Bronchial epithelial cell (primary cell): Measurements from ENCODE around the gene NCOA6. TPM values are rescaled to one million over a fixed set of nuclear protein-coding genes. Genes with fewer than 3 reads are reported as not detected.
"Not testable (repeated sequence)": the region's sequence is repeated elsewhere in the genome, so short reads cannot be mapped to it uniquely, and the experiment has no call there.

Source experiments
- DNase-seq: peaks from one replicate; pipeline ENCODE4 v3.0.0-alpha.2; 2010; ENCODE audit warnings: low read depth
- FAIRE-seq: peaks from 2 replicates; lab custom pipeline; 2011; peaks lifted over from hg19 to GRCh38; lab: Jason Lieb, UNC
- H3K27me3 ChIP-seq: 2 replicates; pipeline ENCODE4 v1.5.1; 2011; ENCODE audit warnings: low read length; ENCODE audit not compliant: control insufficient read depth, insufficient read depth
- H3K36me3 ChIP-seq: 2 replicates; pipeline ENCODE4 v1.5.1; 2011; ENCODE audit warnings: low read length; ENCODE audit not compliant: control insufficient read depth, insufficient read depth
- H3K4me3 ChIP-seq: 2 replicates; pipeline ENCODE4 v1.5.1; 2011; ENCODE audit warnings: mild to moderate bottlenecking, low read depth, low read length, control low read depth
- total RNA-seq: library from RNA; depleted of rRNA; stranded (reverse); fragments of >200 nt; gene quantifications from 2 replicates; pipeline ENCODE4 v1.2.1, GENCODE V29; 2014
- TF ChIP-seq, protein P1 (sequence below): IDR thresholded peaks from 2 replicates; pipeline ENCODE4 v1.5.1; 2011; ENCODE audit warnings: mild to moderate bottlenecking, moderate library complexity, low read length, control low read depth, inconsistent platforms; ENCODE audit not compliant: insufficient read depth, severe bottlenecking

The NCOA6 gene
- total RNA-seq, 1 donor from 2014 or later: 5.5 TPM

DNA sequence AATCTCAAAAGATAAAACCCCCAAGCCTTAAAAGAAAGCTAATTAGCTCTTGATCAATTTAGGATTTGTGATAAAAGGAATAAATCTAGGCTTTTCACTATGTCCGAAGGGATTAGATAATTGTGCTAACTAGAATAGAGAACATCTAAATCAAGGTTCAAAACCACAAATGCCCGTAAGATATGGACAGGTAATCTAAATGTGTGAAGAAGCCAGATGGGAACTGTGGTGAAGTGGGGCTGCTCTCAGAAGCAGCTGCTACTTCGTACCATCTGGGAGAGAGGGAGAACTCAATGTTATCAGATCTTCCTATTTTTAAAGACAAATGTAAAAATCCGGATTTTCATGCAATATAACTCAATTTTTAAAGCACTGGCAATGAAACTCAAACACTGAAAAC lies 44.2 kb downstream of the NCOA6 start:
- no peaks in the 10 kb centered on the region for H3K27me3 ChIP-seq
- DNase-seq (no peak), FAIRE-seq (no peak)
- H3K4me3 ChIP-seq: no peak overlapping the region
- H3K36me3 ChIP-seq: peaks cover 2% of the 10 kb centered on the region
- TF ChIP-seq, protein P1, sequence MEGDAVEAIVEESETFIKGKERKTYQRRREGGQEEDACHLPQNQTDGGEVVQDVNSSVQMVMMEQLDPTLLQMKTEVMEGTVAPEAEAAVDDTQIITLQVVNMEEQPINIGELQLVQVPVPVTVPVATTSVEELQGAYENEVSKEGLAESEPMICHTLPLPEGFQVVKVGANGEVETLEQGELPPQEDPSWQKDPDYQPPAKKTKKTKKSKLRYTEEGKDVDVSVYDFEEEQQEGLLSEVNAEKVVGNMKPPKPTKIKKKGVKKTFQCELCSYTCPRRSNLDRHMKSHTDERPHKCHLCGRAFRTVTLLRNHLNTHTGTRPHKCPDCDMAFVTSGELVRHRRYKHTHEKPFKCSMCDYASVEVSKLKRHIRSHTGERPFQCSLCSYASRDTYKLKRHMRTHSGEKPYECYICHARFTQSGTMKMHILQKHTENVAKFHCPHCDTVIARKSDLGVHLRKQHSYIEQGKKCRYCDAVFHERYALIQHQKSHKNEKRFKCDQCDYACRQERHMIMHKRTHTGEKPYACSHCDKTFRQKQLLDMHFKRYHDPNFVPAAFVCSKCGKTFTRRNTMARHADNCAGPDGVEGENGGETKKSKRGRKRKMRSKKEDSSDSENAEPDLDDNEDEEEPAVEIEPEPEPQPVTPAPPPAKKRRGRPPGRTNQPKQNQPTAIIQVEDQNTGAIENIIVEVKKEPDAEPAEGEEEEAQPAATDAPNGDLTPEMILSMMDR: no peak

DNA sequence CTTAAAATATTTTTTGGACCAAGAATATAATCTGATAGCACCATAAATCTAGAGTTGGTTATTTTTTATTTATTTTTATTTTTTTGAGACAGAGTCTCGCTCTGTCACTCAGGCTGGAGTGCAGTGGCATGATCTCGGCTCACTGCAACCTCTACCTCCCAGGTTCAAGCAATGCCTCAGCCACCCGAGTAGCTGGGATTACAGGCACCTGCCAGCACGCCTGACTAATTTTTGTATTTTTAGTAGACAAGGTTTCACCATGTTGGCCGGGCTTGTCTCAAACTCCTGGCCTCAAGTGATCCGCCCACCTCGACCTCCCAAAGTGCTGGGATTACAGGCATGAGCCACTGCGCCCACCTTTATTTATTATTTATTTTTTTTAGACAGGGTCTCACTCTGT lies 45.2 kb downstream of the NCOA6 start:
- not testable (repeated sequence) for H3K36me3 ChIP-seq, FAIRE-seq, H3K27me3 ChIP-seq, DNase-seq, H3K4me3 ChIP-seq

- no peak for DNase-seq
- FAIRE-seq: no peak
- peaks cover 8% of the 10 kb centered on the region for H3K36me3 ChIP-seq
- H3K27me3 ChIP-seq: no peaks in the 10 kb centered on the region
- TF ChIP-seq, protein P1: no peak
- H3K4me3 ChIP-seq: no peak overlapping the region
Observed at GRCh38 chr20:34776177-34776576, 49.3 kb downstream of the NCOA6 start.

- TF ChIP-seq, protein P1: no peak
- no peaks in the 10 kb centered on the region for H3K27me3 ChIP-seq
- no peak for FAIRE-seq
- H3K36me3 ChIP-seq: peaks cover 8% of the 10 kb centered on the region
- DNase-seq: no peak
- no peak overlapping the region for H3K4me3 ChIP-seq
Observed at GRCh38 chr20:34774886-34775285, 50.6 kb downstream of the NCOA6 start.

DNA sequence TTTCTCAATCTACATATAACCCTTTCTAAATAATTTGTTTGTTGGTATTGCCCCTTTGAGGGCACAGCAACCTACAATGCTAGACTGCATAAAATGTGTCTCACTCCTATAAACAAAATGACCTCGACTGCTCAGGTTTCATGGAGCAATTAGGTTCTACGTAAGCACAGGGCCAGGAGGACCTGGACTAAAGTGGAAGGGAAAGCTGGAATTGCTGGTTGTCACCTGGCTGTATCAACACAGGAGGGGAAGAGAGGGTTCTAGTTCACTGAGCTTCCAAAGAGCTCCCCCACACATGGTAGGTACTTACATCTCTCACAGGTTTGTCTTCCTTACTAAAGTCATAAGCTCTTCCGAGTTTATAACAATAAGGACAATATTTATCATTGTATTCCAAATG lies 51.0 kb downstream of the NCOA6 start:
- FAIRE-seq (no peak), DNase-seq (no peak)
- TF ChIP-seq, protein P1: no peak
- H3K4me3 ChIP-seq: no peak overlapping the region
- peaks cover 6% of the 10 kb centered on the region for H3K36me3 ChIP-seq
- H3K27me3 ChIP-seq: no peaks in the 10 kb centered on the region

DNA sequence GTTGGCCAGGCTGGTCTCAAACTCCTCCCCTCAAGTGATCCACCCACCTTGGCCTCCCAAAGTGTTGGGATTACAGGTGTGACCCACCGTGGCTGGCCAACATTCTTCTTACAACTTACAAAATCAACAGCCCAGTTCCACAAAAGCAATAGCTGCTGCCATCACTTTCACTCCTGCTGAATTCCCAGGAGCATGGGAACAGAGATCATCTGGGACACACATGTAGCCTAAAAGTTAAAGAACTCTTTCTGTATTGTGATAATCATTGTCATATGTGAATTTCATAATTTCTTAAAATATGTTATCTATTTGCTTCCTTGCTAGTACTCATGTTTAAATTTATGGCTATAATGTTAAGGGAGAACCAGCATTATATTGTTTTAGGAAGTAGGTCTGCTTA lies 51.7 kb downstream of the NCOA6 start:
- TF ChIP-seq, protein P1: no peak
- Histone ChIP-seq H3K27me3 (no peaks in the 10 kb centered on the region), H3K4me3 (no peak overlapping the region), H3K36me3 (peaks cover 6% of the 10 kb centered on the region)
- FAIRE-seq (no peak), DNase-seq (no peak)
